ENCODE measurements around the gene PARD6A.

DNA sequence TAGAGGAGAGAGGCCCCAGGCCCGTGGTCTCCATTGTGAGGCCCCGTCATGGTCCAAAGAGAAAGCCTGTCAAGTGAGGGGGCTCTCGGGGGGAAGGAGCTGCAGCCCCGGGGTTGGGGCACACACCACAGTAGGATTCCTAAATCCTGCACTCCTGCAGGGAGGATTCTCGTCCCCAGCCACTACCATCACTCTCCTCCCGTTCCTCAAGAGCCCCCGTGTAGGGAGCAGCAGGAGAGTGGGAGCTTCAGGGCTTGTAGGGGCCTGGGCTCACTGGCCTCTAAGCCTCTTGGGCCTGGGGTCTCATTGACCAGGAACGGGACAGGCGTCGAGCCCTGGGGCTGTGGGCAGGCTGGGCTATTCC lies 6.7 kb downstream of the PARD6A start:
- TF ChIP-seq, protein P1, sequence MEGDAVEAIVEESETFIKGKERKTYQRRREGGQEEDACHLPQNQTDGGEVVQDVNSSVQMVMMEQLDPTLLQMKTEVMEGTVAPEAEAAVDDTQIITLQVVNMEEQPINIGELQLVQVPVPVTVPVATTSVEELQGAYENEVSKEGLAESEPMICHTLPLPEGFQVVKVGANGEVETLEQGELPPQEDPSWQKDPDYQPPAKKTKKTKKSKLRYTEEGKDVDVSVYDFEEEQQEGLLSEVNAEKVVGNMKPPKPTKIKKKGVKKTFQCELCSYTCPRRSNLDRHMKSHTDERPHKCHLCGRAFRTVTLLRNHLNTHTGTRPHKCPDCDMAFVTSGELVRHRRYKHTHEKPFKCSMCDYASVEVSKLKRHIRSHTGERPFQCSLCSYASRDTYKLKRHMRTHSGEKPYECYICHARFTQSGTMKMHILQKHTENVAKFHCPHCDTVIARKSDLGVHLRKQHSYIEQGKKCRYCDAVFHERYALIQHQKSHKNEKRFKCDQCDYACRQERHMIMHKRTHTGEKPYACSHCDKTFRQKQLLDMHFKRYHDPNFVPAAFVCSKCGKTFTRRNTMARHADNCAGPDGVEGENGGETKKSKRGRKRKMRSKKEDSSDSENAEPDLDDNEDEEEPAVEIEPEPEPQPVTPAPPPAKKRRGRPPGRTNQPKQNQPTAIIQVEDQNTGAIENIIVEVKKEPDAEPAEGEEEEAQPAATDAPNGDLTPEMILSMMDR (conservative IDR thresholded peaks at IDR 0.05) = no peak
- TF ChIP-seq EZH2 (IDR thresholded peaks at IDR 0.05; ENCODE audit: low read depth) = no peak
